Neural cell (in vitro differentiated cells): Measurements from ENCODE around the gene APPBP2.
"Not testable (repeated sequence)": the region's sequence is repeated elsewhere in the genome, so short reads cannot be mapped to it uniquely, and the experiment has no call there.

Source experiments
- CTCF ChIP-seq: fragments of 450-650 bp; IDR thresholded peaks from 2 replicates; pipeline ENCODE4 v1.5.1; 2014; ENCODE audit warnings: antibody characterized with exemption, mild to moderate bottlenecking, moderate library complexity; ENCODE audit not compliant: poor library complexity, severe bottlenecking
- RAD21 ChIP-seq: fragments of 450-650 bp; conservative IDR thresholded peaks from 2 replicates; pipeline ENCODE4 v1.6.1; 2014; ENCODE audit warnings: antibody characterized with exemption, mild to moderate bottlenecking, moderate library complexity
- REST ChIP-seq: IDR thresholded peaks from 2 replicates; pipeline ENCODE4 v1.6.1; 2012; ENCODE audit warnings: borderline replicate concordance

GRCh38 chr17:60430561-60430960, 95.5 kb downstream of the APPBP2 start:
- TF ChIP-seq RAD21, CTCF, REST: not testable (repeated sequence)
